H1 (cell line): ENCODE results near the gene SFTPB. TPM values are rescaled to one million over a fixed set of nuclear protein-coding genes. Genes with fewer than 3 reads are reported as not detected.

ENCODE experiments used
- CTCF ChIA-PET: fragments of 300-600 bp; sonication (Branson Sonifier 250); formaldehyde crosslinking; loops from one replicate; lab custom pipeline; 2021; ENCODE audit not compliant: partially characterized antibody; lab: Charles Lee
- POLR2A ChIA-PET: fragments of 300-600 bp; sonication (Branson Sonifier 250); formaldehyde crosslinking; loops from one replicate; lab custom pipeline; 2021; ENCODE audit warnings: inconsistent platforms; ENCODE audit not compliant: partially characterized antibody; lab: Charles Lee
- DNase-seq, 2 experiments: peaks; one replicate each; pipeline versions ENCODE4 v3.0.0 to v3.0.0-alpha.2; 2010 to 2022; ENCODE audit warnings: low spot score in 2 of 2, low read depth in 1 of 2, mixed read lengths in 1 of 2
- FAIRE-seq: peaks from 2 replicates; lab custom pipeline; 2011; peaks lifted over from hg19 to GRCh38; lab: Jason Lieb, UNC
- H2AFZ ChIP-seq: 2 replicates; pipeline ENCODE4 v1.8.1; 2012; ENCODE audit warnings: low read length, inconsistent platforms
- H2AK5ac ChIP-seq: 2 replicates; pipeline ENCODE4 v1.6.1; 2013; ENCODE audit warnings: low read depth, low read length
- H2BK120ac ChIP-seq: replicated peaks from 2 replicates; pipeline ENCODE3; 2013; ENCODE audit warnings: low read depth, low read length, inconsistent platforms
- H2BK12ac ChIP-seq: 2 replicates; pipeline ENCODE4 v1.6.1; 2013; ENCODE audit warnings: low read depth, low read length
- H2BK15ac ChIP-seq: 2 replicates; pipeline ENCODE4 v1.6.1; 2013; ENCODE audit warnings: low read length
- H2BK20ac ChIP-seq: 2 replicates; pipeline ENCODE4 v1.6.1; 2013; ENCODE audit warnings: low read length
- H2BK5ac ChIP-seq: 2 replicates; pipeline ENCODE4 v1.6.1; 2013; ENCODE audit warnings: low read depth, low read length
- H3K14ac ChIP-seq: 2 replicates; pipeline ENCODE4 v1.6.1; 2013; ENCODE audit warnings: inconsistent platforms; ENCODE audit not compliant: insufficient read length
- H3K18ac ChIP-seq: 2 replicates; pipeline ENCODE4 v1.6.1; 2013; ENCODE audit warnings: low read length; ENCODE audit errors: extremely low read depth
- H3K23ac ChIP-seq: 2 replicates; pipeline ENCODE4 v1.6.1; 2013; ENCODE audit warnings: inconsistent platforms; ENCODE audit not compliant: insufficient read length
- H3K23me2 ChIP-seq: 2 replicates; pipeline ENCODE4 v1.6.1; 2013; ENCODE audit warnings: low read depth, low read length
- H3K27ac ChIP-seq: 2 replicates; pipeline ENCODE4 v1.6.1; 2011; ENCODE audit warnings: low read depth, low read length, inconsistent platforms
- H3K27me3 ChIP-seq, 4 experiments: replicated peaks in 1 of 4; 1 replicate in 1 of 4; 2 replicates in 3 of 4; pipeline versions ENCODE4 v1.6.1 to v1.8.1; 2011 to 2013; ENCODE audit warnings: low read length in 3 of 4, mild to moderate bottlenecking in 3 of 4, inconsistent platforms in 2 of 4, mixed read lengths in 2 of 4, moderate library complexity in 1 of 4; ENCODE audit not compliant: control insufficient read depth in 3 of 4, insufficient read depth in 3 of 4; ENCODE audit errors: extremely low read depth in 1 of 4
- H3K36me3 ChIP-seq, 4 experiments: 2 replicates each; pipeline versions ENCODE4 v1.6.1 to v1.8.1; 2011 to 2013; ENCODE audit warnings: mild to moderate bottlenecking in 4 of 4, low read length in 3 of 4, moderate library complexity in 2 of 4, control low read depth in 1 of 4, inconsistent platforms in 1 of 4; ENCODE audit not compliant: insufficient read depth in 4 of 4, control insufficient read depth in 2 of 4
- H3K4ac ChIP-seq: replicated peaks from 2 replicates; pipeline ENCODE3; 2013; ENCODE audit warnings: low read length, low read depth, mixed read lengths, inconsistent platforms; ENCODE audit not compliant: insufficient read length
- H3K4me1 ChIP-seq, 4 experiments: replicated peaks in 1 of 4; 1 replicate in 1 of 4; 2 replicates in 3 of 4; pipeline versions ENCODE4 v1.6.1 to v1.8.1; 2011 to 2013; ENCODE audit warnings: low read length in 3 of 4, inconsistent platforms in 2 of 4, mixed read lengths in 1 of 4; ENCODE audit not compliant: insufficient read depth in 4 of 4, control insufficient read depth in 3 of 4
- H3K4me2 ChIP-seq, 2 experiments: 2 replicates each; pipeline versions ENCODE4 v1.6.1 to v1.8.1; 2011 to 2013; ENCODE audit warnings: low read depth in 2 of 2, low read length in 2 of 2, control low read depth in 1 of 2, inconsistent platforms in 1 of 2, mild to moderate bottlenecking in 1 of 2; ENCODE audit not compliant: insufficient read depth in 1 of 2
- H3K4me3 ChIP-seq, 4 experiments: fragments of 200-600, 300-600 bp in 1 of 4; sonication (generic), shearing (Covaris generic), sonication (Bioruptor Twin) in 1 of 4; 2 replicates each; pipeline versions ENCODE4 v1.5.1 to v1.8.1; 2011 to 2016; ENCODE audit warnings: low read length in 4 of 4, low read depth in 3 of 4, control low read depth in 2 of 4, inconsistent platforms in 2 of 4, mild to moderate bottlenecking in 2 of 4, mixed read lengths in 1 of 4, moderate library complexity in 1 of 4; ENCODE audit not compliant: insufficient read depth in 2 of 4; ENCODE audit errors: extremely low read depth in 1 of 4
- H3K56ac ChIP-seq: replicated peaks from 2 replicates; pipeline ENCODE3; 2013; ENCODE audit warnings: low read depth, mild to moderate bottlenecking, mixed read lengths, low read length, inconsistent platforms; ENCODE audit not compliant: insufficient read length
- H3K79me1 ChIP-seq: 2 replicates; pipeline ENCODE4 v1.6.1; 2013; ENCODE audit warnings: low read depth, low read length, control low read depth
- H3K79me2 ChIP-seq, 2 experiments: 2 replicates each; pipeline versions ENCODE4 v1.6.1 to v1.8.1; 2012 to 2013; ENCODE audit warnings: low read length in 2 of 2, mild to moderate bottlenecking in 2 of 2, inconsistent platforms in 1 of 2; ENCODE audit not compliant: insufficient read depth in 2 of 2, control insufficient read depth in 1 of 2
- H3K9ac ChIP-seq, 4 experiments: replicated peaks in 1 of 4; 1 replicate in 1 of 4; 2 replicates in 3 of 4; pipeline versions ENCODE4 v1.6.1 to v1.8.1; 2011 to 2013; ENCODE audit warnings: low read depth in 3 of 4, low read length in 3 of 4, control low read depth in 2 of 4, mild to moderate bottlenecking in 2 of 4, moderate library complexity in 2 of 4, inconsistent platforms in 1 of 4; ENCODE audit errors: extremely low read depth in 1 of 4
- H3K9me3 ChIP-seq, 2 experiments: 2 replicates each; pipeline versions ENCODE4 v1.6.1 to v1.8.1; 2012 to 2013; ENCODE audit warnings: mild to moderate bottlenecking in 2 of 2, moderate library complexity in 2 of 2, control low read depth in 1 of 2, inconsistent platforms in 1 of 2, low read depth in 1 of 2, low read length in 1 of 2, mixed read lengths in 1 of 2; ENCODE audit not compliant: insufficient read depth in 2 of 2
- H4K20me1 ChIP-seq, 2 experiments: replicated peaks in 1 of 2; 2 replicates each; pipeline versions ENCODE3 to v1.8.1; 2011 to 2013; ENCODE audit warnings: inconsistent platforms in 2 of 2, low read length in 2 of 2, mild to moderate bottlenecking in 1 of 2; ENCODE audit not compliant: insufficient read depth in 2 of 2, control insufficient read depth in 1 of 2
- H4K5ac ChIP-seq: 2 replicates; pipeline ENCODE4 v1.6.1; 2013; ENCODE audit warnings: low read length, low read depth, mixed read lengths, inconsistent platforms; ENCODE audit not compliant: insufficient read length
- H4K8ac ChIP-seq: 2 replicates; pipeline ENCODE4 v1.8.0; 2013; ENCODE audit warnings: mild to moderate bottlenecking, moderate library complexity, low read length, inconsistent platforms; ENCODE audit not compliant: insufficient read depth; ENCODE audit errors: extremely low read depth
- H4K91ac ChIP-seq: replicated peaks from 2 replicates; pipeline ENCODE3; 2013; ENCODE audit warnings: low read length, mixed read lengths, inconsistent platforms; ENCODE audit not compliant: insufficient read length
- BACH1 ChIP-seq: IDR thresholded peaks from 2 replicates; pipeline ENCODE4 v1.6.1; 2012; ENCODE audit warnings: low read length, improper control_type of control experiment
- BRCA1 ChIP-seq: IDR thresholded peaks from 2 replicates; pipeline ENCODE4 v1.6.1; 2012; ENCODE audit warnings: low read depth, low read length, improper control_type of control experiment
- CHD1 ChIP-seq: IDR thresholded peaks from 2 replicates; pipeline ENCODE4 v1.6.1; 2012; ENCODE audit warnings: low read depth, low read length, improper control_type of control experiment
- E2F6 ChIP-seq: IDR thresholded peaks from 2 replicates; pipeline ENCODE4 v1.6.1; 2012; ENCODE audit warnings: inconsistent platforms
- HDAC6 ChIP-seq: IDR thresholded peaks from one replicate; pipeline ENCODE4 v1.7.1; 2012; ENCODE audit warnings: low read depth, mild to moderate bottlenecking, inconsistent platforms, low read length, moderate library complexity
- JUN ChIP-seq: IDR thresholded peaks from 2 replicates; pipeline ENCODE4 v1.6.1; 2011; ENCODE audit warnings: low read depth, mild to moderate bottlenecking, improper control_type of control experiment, low read length
- NRF1 ChIP-seq: IDR thresholded peaks from 2 replicates; pipeline ENCODE4 v1.6.1; 2011; ENCODE audit warnings: mild to moderate bottlenecking, low read depth, low read length, improper control_type of control experiment
- RFX5 ChIP-seq: IDR thresholded peaks from 2 replicates; pipeline ENCODE4 v1.6.1; 2011; ENCODE audit warnings: low read depth, low read length, improper control_type of control experiment, borderline replicate concordance
- SAP30 ChIP-seq: fragments of 300-600 bp; sonication (generic); IDR thresholded peaks from 2 replicates; pipeline ENCODE4 v1.7.1; 2012; ENCODE audit warnings: low read length, moderate library complexity, mild to moderate bottlenecking, inconsistent platforms; ENCODE audit not compliant: insufficient read depth, insufficient replicate concordance
- SIRT6 ChIP-seq: IDR thresholded peaks from one replicate; pipeline ENCODE4 v1.7.1; 2012; ENCODE audit warnings: low read length, inconsistent platforms
- SRF ChIP-seq: IDR thresholded peaks from 2 replicates; pipeline ENCODE4 v1.6.1; 2011; ENCODE audit warnings: mild to moderate bottlenecking, low read depth, low read length, moderate library complexity
- TAF7 ChIP-seq: optimal IDR thresholded peaks from 2 replicates; pipeline ENCODE3; 2011; ENCODE audit warnings: low read depth, mild to moderate bottlenecking, inconsistent platforms, low read length, moderate library complexity, borderline replicate concordance
- YY1 ChIP-seq: IDR thresholded peaks from 2 replicates; pipeline ENCODE4 v1.6.1; 2011; ENCODE audit warnings: low read depth, mild to moderate bottlenecking, low read length
- WGBS, 2 experiments: shearing (Covaris generic) in 1 of 2; methylation state at CpG; one replicate each; pipeline versions ENCODE4 v1.1.6 to v1.1.7; 2013 to 2015; ENCODE audit warnings: low lambda C conversion rate in 2 of 2, mixed read lengths in 2 of 2, inconsistent platforms in 1 of 2, low coverage in 1 of 2, missing lambda C conversion rate in 1 of 2; ENCODE audit not compliant: insufficient replicate concordance in 2 of 2, insufficient coverage in 1 of 2, insufficient read length in 1 of 2; ENCODE audit errors: extremely low coverage in 1 of 2, missing lambda C conversion rate in 1 of 2; 5-methylcytosine and 5-hydroxymethylcytosine counted together
- polyA plus RNA-seq, 7 experiments: library from polyadenylated mRNA; depleted of rRNA in 3 of 7; stranded (reverse) in 5 of 7; unstranded in 2 of 7; fragments of >200 nt in 5 of 7; fragments of 200-250 nt in 2 of 7; gene quantifications; 1 replicate in 5 of 7; 2 replicates in 1 of 7; 4 replicates in 1 of 7; pipeline versions ENCODE4 v1.2.1 to v1.2.3, GENCODE V29; 2011 to 2013; ENCODE audit warnings: missing spikeins in 2 of 7, mixed read lengths in 2 of 7
- total RNA-seq: library from RNA; stranded (reverse); fragmentation: NEBNext Ultra II Directional; extraction: Animal tissue kit (Norgen Biotek cat#: 25700); gene quantifications from 2 replicates; pipeline ENCODE4 v1.2.1, GENCODE V29; 2021
- TF ChIP-seq, protein P1 (sequence below): IDR thresholded peaks from 2 replicates; pipeline ENCODE4 v1.6.1; 2011; ENCODE audit warnings: low read depth, mild to moderate bottlenecking, low read length; ENCODE audit not compliant: insufficient read depth

SFTPB gene
- total and polyA plus RNA-seq, 2 of the 8 experiments (the other 6 are each of a cell fraction or from before 2014, with no cell fraction given): not detected

DNA sequence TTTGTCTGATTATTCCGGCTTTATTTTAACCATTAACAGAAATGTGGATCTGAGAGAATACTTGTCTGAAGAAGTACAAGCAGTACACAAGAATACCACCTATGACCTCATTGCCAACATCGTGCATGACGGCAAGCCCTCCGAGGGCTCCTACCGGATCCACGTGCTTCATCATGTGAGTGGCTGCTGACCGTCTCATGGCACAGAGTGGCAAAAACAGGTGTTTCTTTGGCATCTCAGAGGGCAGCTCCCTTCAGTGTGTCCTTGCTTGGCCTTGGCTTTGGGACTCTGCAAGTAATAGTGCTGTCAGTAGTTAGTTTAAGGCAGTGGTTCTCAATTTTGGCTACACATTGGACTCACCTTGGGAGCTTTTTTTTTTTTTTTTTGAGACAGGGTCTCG lies 23.1 kb downstream of the SFTPB start:
- Histone ChIP-seq H3K36me3 (peaks cover 39 to 97% (median 87%) of the 10 kb centered on the region in 4 experiments), H3K9ac (no peak overlapping the region), H3K4me1 (no peaks in the 10 kb centered on the region), H3K27ac (no peak overlapping the region), H2BK5ac (no peak overlapping the region), H3K23me2 (0 out of 2 replicates have a peak, but pooled peaks cover 2% of the 10 kb centered on the region), H2AK5ac (no peak overlapping the region), H4K20me1 (peaks cover 0 to 4% of the 10 kb centered on the region in 2 experiments), H3K4me2 (no peak overlapping the region), H2BK20ac (no peak overlapping the region), H3K56ac (no peak overlapping the region), H3K9me3 (no peaks in the 10 kb centered on the region), H3K79me2 (no peaks in the 10 kb centered on the region), H3K23ac (no peak overlapping the region), H3K4me3 (no peak overlapping the region), H3K4ac (no peak overlapping the region), H3K27me3 (no peaks in the 10 kb centered on the region), H3K18ac (no peak overlapping the region), H2BK15ac (no peak overlapping the region), H2BK12ac (no peak overlapping the region), H4K91ac (no peak overlapping the region), H3K79me1 (no peaks in the 10 kb centered on the region), H2BK120ac (no peak overlapping the region), H4K5ac (no peak overlapping the region), H3K14ac (no peak overlapping the region), H2AFZ (no peak overlapping the region), H4K8ac (no peak overlapping the region)
- ChIA-PET CTCF (interaction anchor here (0.8 to 8.4 kb wide), 4 partner anchors 7 to 424 kb away, joined by 3 to 69 read pairs (median 8); no protein-coding TSS in a partner anchor), POLR2A (interaction anchor here (1.1 to 2.2 kb wide), 5 partner anchors 8 to 36 kb away, joined by 3 to 11 read pairs (median 4); no protein-coding TSS in a partner anchor)
- no peak for DNase-seq
- no peak for FAIRE-seq
- WGBS, 2 experiments: 96% methylated on average over 7 of the region's 8 CpGs; no CpG with 5 or more reads in 1 of the 2 experiments
- TF ChIP-seq RFX5: no peak
- TF ChIP-seq HDAC6: no peak
- no peak for TF ChIP-seq TAF7
- TF ChIP-seq BACH1: no peak
- no peak for TF ChIP-seq SAP30
- no peak for TF ChIP-seq CHD1
- no peak for TF ChIP-seq BRCA1
- no peak for TF ChIP-seq SRF
- TF ChIP-seq SIRT6: no peak
- no peak for TF ChIP-seq JUN
- no peak for TF ChIP-seq YY1
- TF ChIP-seq, protein P1, sequence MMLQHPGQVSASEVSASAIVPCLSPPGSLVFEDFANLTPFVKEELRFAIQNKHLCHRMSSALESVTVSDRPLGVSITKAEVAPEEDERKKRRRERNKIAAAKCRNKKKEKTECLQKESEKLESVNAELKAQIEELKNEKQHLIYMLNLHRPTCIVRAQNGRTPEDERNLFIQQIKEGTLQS: no peak
- TF ChIP-seq E2F6: no peak
- no peak for TF ChIP-seq NRF1
